OCI-LY1 (cell line): ENCODE results near the gene NOVA1.

Experiments
- EZH2 ChIP-seq: fragments of 200-600 bp; sonication (generic), shearing (Covaris generic); IDR thresholded peaks from 2 replicates; pipeline ENCODE4 v1.8.0; 2017; ENCODE audit warnings: borderline replicate concordance, mixed run types, mild to moderate bottlenecking, antibody characterized with exemption, low read length, moderate library complexity, mixed read lengths
- TF ChIP-seq, protein P1 (sequence below): fragments of 200-600 bp; sonication (generic), shearing (Covaris generic); IDR thresholded peaks from 2 replicates; pipeline ENCODE4 v1.5.1; 2017; ENCODE audit warnings: mild to moderate bottlenecking, antibody characterized with exemption, low read length, moderate library complexity, mixed read lengths

DNA sequence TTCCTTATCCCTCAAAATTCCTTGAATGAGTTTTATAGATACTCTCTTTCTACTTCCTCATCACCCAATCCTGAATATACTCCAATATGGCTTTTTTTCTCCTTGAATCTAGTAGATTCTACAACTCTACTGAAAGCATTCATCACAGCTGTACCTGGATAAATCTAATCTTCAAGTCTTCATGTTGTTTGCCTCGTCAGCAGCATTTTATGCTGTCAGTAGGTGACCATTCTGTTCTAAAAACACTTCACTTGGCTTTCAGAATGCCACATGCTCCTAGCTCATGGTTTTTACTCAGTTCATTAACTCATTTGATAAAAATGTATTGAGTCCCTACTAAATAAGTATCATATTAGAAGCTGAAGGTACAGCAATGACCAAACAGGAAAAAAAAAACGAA lies 113.3 kb downstream of the NOVA1 start:
- TF ChIP-seq, protein P1, sequence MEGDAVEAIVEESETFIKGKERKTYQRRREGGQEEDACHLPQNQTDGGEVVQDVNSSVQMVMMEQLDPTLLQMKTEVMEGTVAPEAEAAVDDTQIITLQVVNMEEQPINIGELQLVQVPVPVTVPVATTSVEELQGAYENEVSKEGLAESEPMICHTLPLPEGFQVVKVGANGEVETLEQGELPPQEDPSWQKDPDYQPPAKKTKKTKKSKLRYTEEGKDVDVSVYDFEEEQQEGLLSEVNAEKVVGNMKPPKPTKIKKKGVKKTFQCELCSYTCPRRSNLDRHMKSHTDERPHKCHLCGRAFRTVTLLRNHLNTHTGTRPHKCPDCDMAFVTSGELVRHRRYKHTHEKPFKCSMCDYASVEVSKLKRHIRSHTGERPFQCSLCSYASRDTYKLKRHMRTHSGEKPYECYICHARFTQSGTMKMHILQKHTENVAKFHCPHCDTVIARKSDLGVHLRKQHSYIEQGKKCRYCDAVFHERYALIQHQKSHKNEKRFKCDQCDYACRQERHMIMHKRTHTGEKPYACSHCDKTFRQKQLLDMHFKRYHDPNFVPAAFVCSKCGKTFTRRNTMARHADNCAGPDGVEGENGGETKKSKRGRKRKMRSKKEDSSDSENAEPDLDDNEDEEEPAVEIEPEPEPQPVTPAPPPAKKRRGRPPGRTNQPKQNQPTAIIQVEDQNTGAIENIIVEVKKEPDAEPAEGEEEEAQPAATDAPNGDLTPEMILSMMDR = no peak
- TF ChIP-seq EZH2 = no peak
